22Rv1 (cell line): Measurements from ENCODE around the gene ME3.

Source experiments
- CTCF ChIP-seq: fragments of 450-650 bp; IDR thresholded peaks from 2 replicates; pipeline ENCODE4 v1.5.1; 2017; ENCODE audit warnings: mild to moderate bottlenecking
- ZFX ChIP-seq: fragments of 450-650 bp; IDR thresholded peaks from 2 replicates; pipeline ENCODE4 v1.6.1; 2017; ENCODE audit warnings: antibody characterized with exemption, borderline replicate concordance

- TF ChIP-seq CTCF (peak; percentile 78), ZFX (no peak)
These were observed 4.2 kb upstream of the ME3 start for GRCh38 chr11:86676533-86677154.
